GM18861 (cell line): Measurements from ENCODE around the gene CNOT1.

Source experiments
- ATAC-seq: cut with Tn5 transposase; IDR thresholded peaks from one replicate; pipeline ENCODE4 v1.9.1; 2021; ENCODE audit not compliant: unreplicated experiment

CNOT1 gene

GRCh38 chr16:58518980-58519368, 110.7 kb downstream of the CNOT1 start:
- no peak for ATAC-seq

- ATAC-seq: peak; percentile 44
Measured at GRCh38 chr16:58518083-58518979, 111.3 kb downstream of the CNOT1 start.

GRCh38 chr16:58516768-58517107, 112.9 kb downstream of the CNOT1 start:
- ATAC-seq: no peak

GRCh38 chr16:58515871-58516767, 113.5 kb downstream of the CNOT1 start:
- peak; percentile 22 for ATAC-seq

GRCh38 chr16:58515125-58515870, 114.3 kb downstream of the CNOT1 start, which contains the start of gene SETD6:
Gene SETD6 (plus strand): TSS chr16:58515517. CDS start chr16:58515538, 21 bp downstream.
- peak; percentile 53 for ATAC-seq

GRCh38 chr16:58513874-58514273, 115.8 kb downstream of the CNOT1 start:
- no peak for ATAC-seq

GRCh38 chr16:58511933-58512815, 117.5 kb downstream of the CNOT1 start:
- no peak for ATAC-seq

GRCh38 chr16:58510776-58511628, 118.6 kb downstream of the CNOT1 start:
- no peak for ATAC-seq

- no peak for ATAC-seq
Measured at GRCh38 chr16:58510097-58510775, 119.4 kb downstream of the CNOT1 start.

GRCh38 chr16:58509256-58510096, 120.2 kb downstream of the CNOT1 start:
- ATAC-seq: no peak

GRCh38 chr16:58508671-58509251, 120.9 kb downstream of the CNOT1 start:
- ATAC-seq: no peak

GRCh38 chr16:58507963-58508670, 121.5 kb downstream of the CNOT1 start:
- no peak for ATAC-seq

GRCh38 chr16:58507195-58507962, 122.2 kb downstream of the CNOT1 start:
- no peak for ATAC-seq

- ATAC-seq: no peak
Measured at GRCh38 chr16:58506241-58507194, 123.1 kb downstream of the CNOT1 start.
